ENCODE results near the gene NTSR1. TPM values are rescaled to one million over a fixed set of nuclear protein-coding genes. Genes with fewer than 3 reads are reported as not detected.

Gene NTSR1
- total RNA-seq (2022) (0.14 and 0.16 TPM in 2 replicates), Bru-seq, nascent RNA (percentile 3 among the genes with signal in this experiment), BruChase-seq, experiment 1, labeled RNA remaining after a 2-hour chase (percentile 2 among the genes with signal in this experiment), BruChase-seq, experiment 2, labeled RNA remaining after a 6-hour chase (percentile 5 among the genes with signal in this experiment)
- long read RNA-seq, result 0 reads

- POLR2A ChIA-PET, result no interaction called here
- CTCF ChIA-PET, result interaction anchor here (0.6 to 2.3 kb wide), 3 partner anchors 11 to 209 kb away, joined by 3 to 9 read pairs (median 5); no protein-coding TSS in a partner anchor
- Mint-ChIP-seq H3K9me3 (ENCODE audit: unreplicated experiment) (no peaks in the 10 kb centered on the region), H3K4me3 (ENCODE audit: unreplicated experiment) (no peak within 1 kb of the TSS), H3K27ac (ENCODE audit: unreplicated experiment) (no peak within 1 kb of the TSS), H3K4me1 (ENCODE audit: low read depth, unreplicated experiment) (no peaks in the 10 kb centered on the region), H3K27me3 (ENCODE audit: insufficient read depth, unreplicated experiment) (peaks cover 36% of the 10 kb centered on the region), H3K36me3 (ENCODE audit: insufficient read depth, unreplicated experiment) (no peaks in the 10 kb centered on the region)
- no peak within 1 kb of the TSS for H3K4me3 ChIP-seq (ENCODE audit: low read depth, low read length)
- no TSS peak for BruUV-seq (replicated peaks)
- H3K27me3 ChIP-seq (replicated peaks; ENCODE audit: control insufficient read depth, insufficient read depth, low read length), result peaks cover 4% of the 10 kb centered on the region
- intact Hi-C loops (cut with micrococcal nuclease; ENCODE audit: unreplicated experiment), result no loop called here
- 0 out of 2 replicates have a peak, but pooled peaks cover 7% of the 10 kb centered on the region for H3K4me1 ChIP-seq
- no peak for TF ChIP-seq CTCF (IDR thresholded peaks at IDR 0.05; ENCODE audit: insufficient read depth in 1 of 2, low read depth in 1 of 2, low read length in 1 of 2, severe bottlenecking in 1 of 2, unreplicated experiment in 1 of 2)
- no peaks in the 10 kb centered on the region for H3K9me3 ChIP-seq
- no peaks in the 10 kb centered on the region for H3K36me3 ChIP-seq (ENCODE audit: control insufficient read depth, insufficient read depth, low read length)
- DNase-seq, result no peak
Observed at GRCh38 chr20:62708591-62709536, at the start of gene NTSR1. TSS of gene NTSR1 (plus strand) at chr20:62708836. CDS start at chr20:62709208, 372 bp downstream.

- H3K27ac Mint-ChIP-seq (ENCODE audit: unreplicated experiment), result no peak overlapping the region
- BruUV-seq (replicated peaks), result no TSS peak
- H3K36me3 Mint-ChIP-seq (ENCODE audit: insufficient read depth, unreplicated experiment), result peaks cover 4% of the 10 kb centered on the region
- TF ChIP-seq CTCF (IDR thresholded peaks at IDR 0.05; ENCODE audit: insufficient read depth in 1 of 2, low read depth in 1 of 2, low read length in 1 of 2, severe bottlenecking in 1 of 2, unreplicated experiment in 1 of 2), result no peak
- no peaks in the 10 kb centered on the region for H3K9me3 Mint-ChIP-seq (ENCODE audit: unreplicated experiment)
- Histone ChIP-seq H3K9me3 (no peaks in the 10 kb centered on the region), H3K27me3 (replicated peaks; ENCODE audit: control insufficient read depth, insufficient read depth, low read length) (no peaks in the 10 kb centered on the region), H3K4me1 (no peaks in the 10 kb centered on the region), H3K4me3 (ENCODE audit: low read depth, low read length) (no peak overlapping the region), H3K36me3 (ENCODE audit: control insufficient read depth, insufficient read depth, low read length) (no peaks in the 10 kb centered on the region)
- no peaks in the 10 kb centered on the region for H3K27me3 Mint-ChIP-seq (ENCODE audit: insufficient read depth, unreplicated experiment)
- no peaks in the 10 kb centered on the region for H3K4me1 Mint-ChIP-seq (ENCODE audit: low read depth, unreplicated experiment)
- intact Hi-C loops (cut with micrococcal nuclease; ENCODE audit: unreplicated experiment), result no loop called here
- POLR2A ChIA-PET, result no interaction called here
- DNase-seq, result no peak
- CTCF ChIA-PET, result no interaction called here
- H3K4me3 Mint-ChIP-seq (ENCODE audit: unreplicated experiment), result no peak overlapping the region
Observed at GRCh38 chr20:62659488-62660239, 49.0 kb upstream of the NTSR1 start.

GRCh38 chr20:62660240-62660615, 48.4 kb upstream of the NTSR1 start:
- DNase-seq, result no peak

More at GRCh38 chr20:62660240-62660615, 48.4 kb upstream of the NTSR1 start:
- H3K36me3 ChIP-seq (ENCODE audit: control insufficient read depth, insufficient read depth, low read length), result no peaks in the 10 kb centered on the region
- no peak overlapping the region for H3K4me3 ChIP-seq (ENCODE audit: low read depth, low read length)
- no peak for TF ChIP-seq CTCF (IDR thresholded peaks at IDR 0.05; ENCODE audit: insufficient read depth in 1 of 2, low read depth in 1 of 2, low read length in 1 of 2, severe bottlenecking in 1 of 2, unreplicated experiment in 1 of 2)
- H3K27me3 Mint-ChIP-seq (ENCODE audit: insufficient read depth, unreplicated experiment), result no peaks in the 10 kb centered on the region
- ChIA-PET POLR2A (no interaction called here), CTCF (no interaction called here)
- no peaks in the 10 kb centered on the region for H3K4me1 ChIP-seq
- intact Hi-C loops (cut with micrococcal nuclease; ENCODE audit: unreplicated experiment), result no loop called here
- H3K27me3 ChIP-seq (replicated peaks; ENCODE audit: control insufficient read depth, insufficient read depth, low read length), result no peaks in the 10 kb centered on the region
- H3K27ac Mint-ChIP-seq (ENCODE audit: unreplicated experiment), result no peak overlapping the region
- BruUV-seq (replicated peaks), result no TSS peak
- no peak overlapping the region for H3K4me3 Mint-ChIP-seq (ENCODE audit: unreplicated experiment)
- peaks cover 4% of the 10 kb centered on the region for H3K36me3 Mint-ChIP-seq (ENCODE audit: insufficient read depth, unreplicated experiment)
- H3K9me3 ChIP-seq, result no peaks in the 10 kb centered on the region
- H3K9me3 Mint-ChIP-seq (ENCODE audit: unreplicated experiment), result no peaks in the 10 kb centered on the region
- no peaks in the 10 kb centered on the region for H3K4me1 Mint-ChIP-seq (ENCODE audit: low read depth, unreplicated experiment)
